Stimulated activated CD4-positive, alpha-beta T cell treated with anti-CD3 and anti-CD28 coated beads, Interleukin-2, amount 100 ng/mL, for 4 hours (primary cell): ENCODE results near the gene STX8.
"Not testable (repeated sequence)": the region's sequence is repeated elsewhere in the genome, so short reads cannot be mapped to it uniquely, and the experiment has no call there.

Experiments used
- DNase-seq: peaks from one replicate; pipeline ENCODE4 v3.0.0-alpha.2; 2020; ENCODE audit warnings: low read depth

Gene STX8

DNA sequence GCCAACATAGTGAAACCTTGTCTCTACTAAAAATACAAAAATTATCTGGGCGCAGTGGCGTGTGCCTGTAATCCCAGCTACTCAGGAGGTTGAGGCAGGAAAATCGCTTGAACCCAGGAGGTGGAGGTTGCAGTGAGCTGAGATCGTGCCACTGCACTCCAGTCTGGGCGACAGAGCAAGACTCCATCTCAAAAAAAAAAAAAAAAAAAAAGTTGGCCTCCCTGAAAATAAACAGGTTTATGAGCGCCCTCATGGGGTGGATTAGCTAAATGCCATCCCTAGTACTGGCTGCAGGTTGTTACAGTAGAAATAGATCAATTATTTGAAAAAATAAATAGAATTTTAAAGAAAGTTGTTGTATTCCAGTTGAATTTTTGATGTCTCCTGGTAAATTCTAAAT lies 20.9 kb downstream of the STX8 start:
- DNase-seq = not testable (repeated sequence)

DNA sequence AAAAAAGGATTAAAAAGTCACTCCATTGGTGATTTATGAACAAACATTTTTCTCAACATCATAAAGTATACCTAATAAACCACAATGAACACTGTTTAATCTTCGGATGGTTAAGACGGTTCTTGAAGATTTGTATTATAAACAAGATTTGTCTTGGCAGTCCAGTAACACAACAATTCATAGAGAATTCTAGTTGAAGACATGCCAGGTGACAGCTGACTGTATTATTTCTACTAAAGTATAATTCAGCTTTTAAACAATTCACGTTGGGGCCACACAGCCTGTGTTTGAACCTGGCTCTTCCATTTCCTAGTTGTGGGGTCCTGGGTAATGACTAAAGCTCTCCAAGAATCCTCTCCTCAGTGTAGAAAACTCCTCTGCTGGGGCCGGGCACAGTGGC lies 22.0 kb downstream of the STX8 start:
- DNase-seq = no peak

DNA sequence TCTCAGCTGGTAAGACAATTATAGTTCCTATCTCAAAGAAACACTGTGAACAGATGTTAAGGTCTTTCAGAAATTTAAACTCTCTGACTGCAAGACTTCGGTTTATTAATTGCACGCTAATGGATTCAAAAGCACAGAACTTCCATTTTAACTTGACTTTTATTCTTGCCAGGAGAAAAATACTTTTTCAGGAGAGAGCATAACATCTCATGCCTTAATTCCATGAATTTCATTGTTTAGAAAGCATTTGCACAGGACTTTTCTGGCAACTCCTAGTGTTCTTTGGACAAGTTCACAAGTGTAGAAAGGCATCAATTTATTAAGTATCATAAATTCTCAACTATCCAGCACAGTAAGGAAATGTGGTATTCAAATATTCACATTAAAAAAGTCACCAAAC lies 22.4 kb downstream of the STX8 start:
- no peak for DNase-seq

GRCh38 chr17:9549215-9549614 lies 26.4 kb downstream of the STX8 start:
- no peak for DNase-seq

GRCh38 chr17:9544221-9544620 lies 31.4 kb downstream of the STX8 start:
- DNase-seq = no peak

- no peak for DNase-seq
These were observed 33.9 kb downstream of the STX8 start for GRCh38 chr17:9541718-9542117.

GRCh38 chr17:9538626-9539025 lies 37.0 kb downstream of the STX8 start:
- no peak for DNase-seq

DNA sequence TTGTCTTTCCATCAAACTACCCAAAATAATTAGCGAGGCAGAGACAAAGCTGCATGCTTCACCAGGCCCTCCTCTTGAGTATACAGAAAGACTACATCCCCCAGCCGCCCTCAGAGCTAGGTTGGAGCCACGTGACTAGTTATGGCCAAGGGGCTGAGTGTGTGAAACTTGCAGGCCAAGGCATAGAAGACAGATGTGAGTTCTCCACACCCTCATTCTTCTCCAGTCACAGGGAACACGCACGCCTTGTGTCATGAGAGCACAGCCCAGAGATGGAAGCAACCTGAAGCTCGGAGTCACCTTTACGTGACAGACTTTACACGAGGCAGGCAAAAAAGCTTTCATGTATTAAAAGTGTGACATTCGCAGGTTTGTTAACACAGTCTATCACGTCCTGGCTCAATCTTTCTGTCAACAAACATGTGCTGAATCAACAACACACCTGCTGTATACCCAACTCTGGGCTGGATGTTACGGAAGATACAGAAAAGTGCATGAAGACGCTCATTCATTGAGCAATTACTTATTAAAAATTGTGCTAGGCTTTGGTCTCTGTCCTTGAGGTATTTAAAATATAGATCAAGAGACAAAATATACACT lies 38.3 kb downstream of the STX8 start:
- DNase-seq = no peak

GRCh38 chr17:9536061-9536460 lies 39.6 kb downstream of the STX8 start:
- no peak for DNase-seq

DNA sequence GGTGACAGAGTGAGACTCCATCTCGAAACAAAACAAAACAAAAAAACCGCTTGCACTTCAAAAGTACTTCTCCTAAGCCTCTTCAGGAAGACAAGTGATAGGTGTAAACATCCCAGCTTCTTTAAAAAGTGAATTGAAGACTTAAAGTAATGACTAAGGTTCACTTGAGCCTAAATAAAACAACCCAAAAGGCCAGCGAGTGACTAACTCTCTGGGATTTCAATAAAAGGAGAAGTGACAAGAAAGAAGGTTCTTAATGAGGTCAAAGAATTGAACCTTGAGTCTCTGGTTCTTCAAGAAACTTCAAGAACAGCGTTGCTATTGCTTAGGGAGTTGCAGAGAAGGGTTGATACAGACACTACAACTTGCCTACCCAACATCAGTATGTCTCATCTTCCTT lies 42.2 kb downstream of the STX8 start:
- no peak for DNase-seq

GRCh38 chr17:9532715-9533114 lies 42.9 kb downstream of the STX8 start:
- DNase-seq = no peak

DNA sequence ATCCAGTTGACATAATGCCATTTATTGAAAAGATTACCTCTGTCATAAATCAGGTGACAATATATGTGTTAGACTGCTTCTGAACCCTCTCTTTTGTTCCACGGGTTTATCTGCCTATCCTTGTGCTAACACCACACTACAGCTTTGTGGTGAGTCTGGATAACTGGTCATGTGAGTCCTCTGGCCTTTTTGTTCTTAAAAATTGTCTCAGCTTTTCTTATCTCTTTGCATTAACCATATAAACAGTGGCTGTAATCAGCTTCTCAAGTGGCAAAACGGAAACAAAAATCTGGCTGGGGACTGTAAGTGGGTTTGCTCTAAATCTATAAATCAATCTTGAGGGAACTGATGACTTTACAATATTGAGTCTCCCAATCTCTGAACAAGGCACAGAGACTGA lies 44.6 kb downstream of the STX8 start:
- DNase-seq = no peak

GRCh38 chr17:9529033-9529700 lies 46.5 kb downstream of the STX8 start:
- DNase-seq = no peak

GRCh38 chr17:9527788-9528187 lies 47.8 kb downstream of the STX8 start:
- DNase-seq = no peak

GRCh38 chr17:9522074-9522473 lies 53.5 kb downstream of the STX8 start:
- DNase-seq = no peak

DNA sequence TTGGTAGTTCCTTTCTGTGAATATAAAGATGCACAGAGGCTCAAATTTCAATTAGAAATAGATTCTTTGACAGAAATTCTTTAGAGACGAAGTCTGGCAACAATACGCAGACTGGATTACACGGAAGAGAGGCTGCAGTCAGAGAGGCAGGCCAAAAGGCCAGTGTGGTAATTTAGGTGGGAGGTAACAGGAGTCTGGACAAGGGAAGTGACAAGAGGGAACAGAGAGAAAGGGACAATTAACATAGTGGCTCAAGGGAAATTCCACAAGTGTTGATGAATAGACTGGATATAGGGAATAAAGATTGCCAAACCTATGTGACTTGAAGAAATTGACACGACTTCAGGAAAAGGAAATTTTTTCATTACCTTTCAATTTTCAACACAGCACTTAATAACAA lies 54.6 kb downstream of the STX8 start:
- no peak for DNase-seq

- no peak for DNase-seq
These were observed 55.0 kb downstream of the STX8 start for GRCh38 chr17:9520649-9521048.

- no peak for DNase-seq
These were observed 55.9 kb downstream of the STX8 start for GRCh38 chr17:9519583-9520272.

GRCh38 chr17:9517396-9517795 lies 58.2 kb downstream of the STX8 start:
- DNase-seq = no peak

GRCh38 chr17:9513266-9513665 lies 62.4 kb downstream of the STX8 start:
- no peak for DNase-seq

- no peak for DNase-seq
These were observed 63.1 kb downstream of the STX8 start for GRCh38 chr17:9512323-9513168.

DNA sequence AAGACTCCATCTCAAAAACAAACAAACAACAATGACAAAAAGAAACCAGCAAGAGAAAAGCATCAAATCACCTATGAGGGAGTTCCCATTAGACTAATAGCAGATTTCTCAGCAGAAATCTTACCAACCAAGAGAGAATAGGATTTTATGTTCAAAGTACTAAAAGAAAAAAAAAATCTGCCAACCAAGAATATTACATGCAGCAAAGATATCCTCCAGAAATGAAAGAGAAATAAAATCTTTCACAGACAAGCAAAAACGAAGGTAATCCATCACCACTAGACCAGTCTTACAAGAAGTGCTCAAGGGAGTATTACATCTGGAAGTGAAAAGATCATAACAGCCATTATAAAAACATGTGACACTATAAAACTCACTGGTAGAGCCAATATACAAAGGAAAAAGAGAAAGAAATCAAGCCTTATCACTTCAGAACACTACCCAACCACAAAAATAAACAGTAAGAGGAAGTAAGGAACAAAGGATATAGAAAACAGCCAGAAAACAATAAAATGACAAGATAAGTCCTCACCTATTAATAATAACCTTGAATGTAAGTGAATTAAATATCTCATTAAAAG lies 66.3 kb downstream of the STX8 start:
- no peak for DNase-seq
